Right lung (tissue), 10 donors: ENCODE measurements around the gene CD99. TPM values are rescaled to one million over a fixed set of nuclear protein-coding genes. Genes with fewer than 3 reads are reported as not detected.

ENCODE experiments used
- DNase-seq, 2 donors: peaks; one replicate each; pipeline ENCODE4 v3.0.0-alpha.2; 2013
- long read RNA-seq, 8 donors: transcript quantifications; one replicate each; lab custom pipeline, GENCODE V29; 2026
- polyA plus RNA-seq, 5 donors: library from polyadenylated mRNA; unstranded; fragments of 120-200 nt; gene quantifications; one replicate each; pipeline versions ENCODE4 v1.2.1 to v1.2.3, GENCODE V29; 2013; ENCODE audit warnings: inconsistent platforms in 1 of 5, low replicate concordance in 1 of 5; ENCODE audit not compliant: insufficient read length in 5 of 5, insufficient read depth in 1 of 5

Gene CD99
- 100 to 1,000 TPM; 172 to 298 (median 227) TPM for polyA plus RNA-seq
- long read RNA-seq, donor 1, transcript CD99-205 (10 exons, 1,291 nt), result major isoform, 118 of 202 reads
- long read RNA-seq, donor 1, transcript CD99-212 (10 exons, 1,089 nt), result minor isoform, 15 of 202 reads
- long read RNA-seq, donor 1, transcript CD99-214 (2 exons, 1,278 nt), result minor isoform, 6 of 202 reads
- long read RNA-seq, donor 1, transcript CD99-215 (3 exons, 583 nt), result minor isoform, 10 of 202 reads
- long read RNA-seq, donor 1, partial matches to known transcripts, result 37 of 202 reads
- long read RNA-seq, donor 1, other reads (novel, unspliced or antisense), result 9 of 202 reads
- long read RNA-seq, donor 2, transcript CD99-205 (10 exons, 1,291 nt), result major isoform, 109 of 136 reads
- long read RNA-seq, donor 2, transcript CD99-212 (10 exons, 1,089 nt), result minor isoform, 13 of 136 reads
- long read RNA-seq, donor 2, partial matches to known transcripts, result 7 of 136 reads
- long read RNA-seq, donor 2, other reads (novel, unspliced or antisense), result 0 of 136 reads
- long read RNA-seq, donor 3, transcript CD99-212 (10 exons, 1,089 nt), result minor isoform, 9 of 182 reads
- long read RNA-seq, donor 3, transcript CD99-205 (10 exons, 1,291 nt), result major isoform, 77 of 182 reads
- long read RNA-seq, donor 3, partial matches to known transcripts, result 89 of 182 reads
- long read RNA-seq, donor 3, other reads (novel, unspliced or antisense), result 0 of 182 reads
- long read RNA-seq, donor 4, transcript CD99-205 (10 exons, 1,291 nt), result major isoform, 41 of 58 reads
- long read RNA-seq, donor 4, partial matches to known transcripts, result 6 of 58 reads
- long read RNA-seq, donor 4, other reads (novel, unspliced or antisense), result 0 of 58 reads
- long read RNA-seq, donor 5, transcript CD99-215 (3 exons, 583 nt), result minor isoform, 6 of 233 reads
- long read RNA-seq, donor 5, transcript CD99-212 (10 exons, 1,089 nt), result minor isoform, 15 of 233 reads
- long read RNA-seq, donor 5, transcript CD99-205 (10 exons, 1,291 nt), result major isoform, 156 of 233 reads
- long read RNA-seq, donor 5, partial matches to known transcripts, result 39 of 233 reads
- long read RNA-seq, donor 5, other reads (novel, unspliced or antisense), result 6 of 233 reads
- long read RNA-seq, donor 6, transcript CD99-215 (3 exons, 583 nt), result minor isoform, 5 of 136 reads
- long read RNA-seq, donor 6, transcript CD99-212 (10 exons, 1,089 nt), result minor isoform, 10 of 136 reads
- long read RNA-seq, donor 6, transcript CD99-205 (10 exons, 1,291 nt), result major isoform, 97 of 136 reads
- long read RNA-seq, donor 6, partial matches to known transcripts, result 18 of 136 reads
- long read RNA-seq, donor 6, other reads (novel, unspliced or antisense), result 0 of 136 reads
- long read RNA-seq, donor 7, transcript CD99-205 (10 exons, 1,291 nt), result major isoform, 56 of 75 reads
- long read RNA-seq, donor 7, transcript CD99-212 (10 exons, 1,089 nt), result minor isoform, 8 of 75 reads
- long read RNA-seq, donor 7, partial matches to known transcripts, result 6 of 75 reads
- long read RNA-seq, donor 7, other reads (novel, unspliced or antisense), result 0 of 75 reads
- long read RNA-seq, donor 8, transcript CD99-205 (10 exons, 1,291 nt), result major isoform, 24 of 68 reads
- long read RNA-seq, donor 8, partial matches to known transcripts, result 38 of 68 reads
- long read RNA-seq, donor 8, other reads (novel, unspliced or antisense), result 0 of 68 reads

DNA sequence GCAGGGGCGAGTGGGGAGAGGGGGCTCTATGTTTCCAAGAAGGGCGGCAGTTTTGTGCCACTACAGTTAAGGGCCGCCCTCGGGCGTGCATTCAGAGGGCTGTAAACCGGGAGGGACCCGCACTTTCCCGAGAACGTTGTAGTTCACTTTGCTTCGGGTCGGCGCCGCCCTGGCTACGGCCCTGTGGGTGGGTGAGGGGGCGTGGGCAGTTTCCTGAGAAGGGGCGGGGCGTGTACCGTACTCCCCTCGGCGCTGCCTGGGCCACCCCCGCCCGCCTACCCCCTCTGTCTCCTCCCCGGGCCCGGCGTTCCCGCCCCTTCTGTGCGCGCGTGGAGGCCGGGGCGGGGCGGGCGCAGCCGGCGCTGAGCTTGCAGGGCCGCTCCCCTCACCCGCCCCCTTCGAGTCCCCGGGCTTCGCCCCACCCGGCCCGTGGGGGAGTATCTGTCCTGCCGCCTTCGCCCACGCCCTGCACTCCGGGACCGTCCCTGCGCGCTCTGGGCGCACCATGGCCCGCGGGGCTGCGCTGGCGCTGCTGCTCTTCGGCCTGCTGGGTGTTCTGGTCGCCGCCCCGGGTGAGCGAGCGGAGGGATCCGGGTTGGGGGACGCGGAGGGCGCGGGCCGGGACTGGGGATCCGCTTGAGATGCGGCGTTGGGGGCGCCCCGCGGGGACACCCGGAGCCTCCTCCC lies at the start of gene CD99:
Gene CD99 (plus strand): TSS at position 440 of the 687 bp plus-strand sequence. CDS start 66 bp downstream, at position 506.
- DNase-seq, result peak; percentile 88

DNA sequence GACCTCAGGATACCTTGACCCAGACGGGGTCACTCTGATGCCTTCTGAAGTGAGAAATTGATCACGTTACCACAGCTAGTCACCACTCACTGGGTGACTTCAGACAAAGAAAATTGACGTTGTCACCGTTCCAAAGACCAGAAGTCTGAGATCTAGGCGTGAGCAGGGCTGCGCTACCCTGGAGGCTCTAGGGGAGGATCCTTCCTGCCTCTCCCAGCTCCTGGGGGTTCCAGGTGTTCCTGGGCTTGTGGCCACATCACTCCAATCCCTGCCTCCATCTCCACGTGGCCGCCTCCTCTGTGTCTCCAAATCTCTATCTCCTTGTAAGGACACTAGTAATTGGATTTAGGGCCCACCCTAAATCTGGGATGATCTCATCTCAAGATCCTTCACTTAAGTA lies 48.9 kb upstream of the CD99 start:
- no peak for DNase-seq

DNA sequence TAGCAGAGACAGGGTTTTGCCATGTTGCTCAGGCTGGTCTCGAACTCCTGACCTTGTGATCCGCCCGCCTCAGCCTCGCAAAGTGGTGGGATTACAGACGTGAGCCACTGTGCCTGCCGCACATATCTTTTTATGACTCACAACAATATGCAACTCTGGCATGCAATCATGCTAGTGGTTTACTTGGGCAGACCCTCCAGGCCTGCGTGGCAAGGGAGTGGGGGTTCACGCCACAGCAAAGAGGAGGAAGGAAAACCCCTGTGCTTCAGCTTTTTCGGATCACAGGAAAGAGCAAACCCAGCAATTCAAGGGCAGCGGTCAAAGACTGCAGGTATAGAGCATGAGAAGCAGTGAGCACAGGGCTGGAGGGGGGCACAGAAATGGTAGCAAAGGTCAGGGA lies 48.3 kb upstream of the CD99 start:
- DNase-seq, result no peak

GRCh38 chrX:2643880-2644279 lies 47.2 kb upstream of the CD99 start:
- DNase-seq, result no peak

DNA sequence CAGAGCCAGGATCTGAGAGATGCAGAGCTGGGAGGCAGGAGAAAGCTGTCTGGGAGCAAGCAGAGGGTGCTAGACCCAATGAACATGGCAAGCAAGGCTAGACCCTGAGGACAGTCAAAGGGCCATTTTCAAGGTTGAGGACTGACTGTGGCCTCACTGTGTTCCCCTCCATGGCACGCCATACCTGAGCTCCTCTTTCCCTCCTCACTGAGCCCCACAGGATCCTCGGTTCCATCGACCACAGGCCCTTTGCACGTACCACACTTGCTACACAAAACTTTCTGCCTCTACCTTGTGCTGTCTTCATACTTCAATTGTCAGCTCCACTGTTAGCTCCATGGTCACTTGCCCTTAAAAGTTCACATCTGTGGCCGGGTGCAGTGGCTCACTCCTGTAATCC lies 45.5 kb upstream of the CD99 start:
- no peak for DNase-seq

DNA sequence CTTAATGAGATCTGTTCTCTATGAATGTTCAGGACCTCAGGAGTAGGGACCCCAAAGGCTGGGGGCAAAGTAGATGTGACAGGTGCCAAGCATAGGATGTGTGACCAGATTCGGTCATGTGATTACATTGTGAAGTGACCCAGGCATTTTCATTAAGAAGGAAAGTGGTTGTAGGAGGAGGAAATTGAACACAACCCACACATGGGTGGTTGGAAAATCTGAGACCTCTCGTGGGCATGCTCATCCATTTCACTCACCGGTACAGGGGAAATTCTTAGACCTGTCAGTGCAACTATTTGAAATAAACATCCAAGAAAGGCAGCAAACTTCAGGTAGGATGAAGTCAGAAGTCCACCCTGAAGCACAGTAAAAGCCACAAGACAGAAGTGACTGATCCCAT lies 43.5 kb upstream of the CD99 start:
- DNase-seq, result no peak

DNA sequence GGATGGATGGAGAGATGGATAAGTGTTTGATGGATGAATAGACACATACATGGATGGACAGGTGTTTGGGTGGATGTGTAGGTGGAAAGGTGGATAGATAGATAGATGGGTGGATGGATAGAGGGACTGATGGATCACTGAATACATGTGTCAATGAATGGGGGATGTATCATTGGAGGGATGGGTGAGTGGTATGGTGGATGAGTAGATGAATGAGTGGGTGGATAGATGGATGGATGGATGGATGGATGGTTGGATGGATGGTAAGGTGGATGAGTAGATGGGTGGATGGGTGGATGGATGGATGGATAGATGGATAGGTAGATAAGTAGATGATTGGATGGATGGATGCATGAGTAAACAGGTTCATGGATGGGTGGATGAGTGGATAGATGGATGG lies 41.1 kb upstream of the CD99 start:
- DNase-seq, result no peak

DNA sequence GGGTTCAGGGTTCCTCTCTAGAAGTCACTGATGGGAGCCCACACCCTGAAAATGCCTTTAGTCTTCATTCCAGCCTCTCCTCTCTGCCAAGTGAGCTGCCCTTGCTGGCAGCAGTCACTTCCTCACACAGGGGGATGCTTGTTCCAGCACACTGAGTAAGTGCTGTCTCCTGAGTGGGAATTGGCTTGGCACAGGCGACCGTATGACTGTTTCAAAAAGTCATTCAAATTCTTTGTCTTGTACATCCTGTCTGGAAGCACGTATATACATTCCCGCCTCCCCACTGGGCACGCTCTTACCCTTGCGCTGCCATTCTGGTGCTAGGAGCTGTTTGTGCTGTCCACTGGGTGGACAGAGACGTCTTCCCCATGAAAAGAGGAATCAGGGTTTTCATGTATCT lies 40.2 kb upstream of the CD99 start:
- DNase-seq, result no peak

- DNase-seq, result no peak
Measured at GRCh38 chrX:2652106-2652505, 39.0 kb upstream of the CD99 start.

GRCh38 chrX:2654436-2655340 lies 36.4 kb upstream of the CD99 start:
- no peak for DNase-seq

DNA sequence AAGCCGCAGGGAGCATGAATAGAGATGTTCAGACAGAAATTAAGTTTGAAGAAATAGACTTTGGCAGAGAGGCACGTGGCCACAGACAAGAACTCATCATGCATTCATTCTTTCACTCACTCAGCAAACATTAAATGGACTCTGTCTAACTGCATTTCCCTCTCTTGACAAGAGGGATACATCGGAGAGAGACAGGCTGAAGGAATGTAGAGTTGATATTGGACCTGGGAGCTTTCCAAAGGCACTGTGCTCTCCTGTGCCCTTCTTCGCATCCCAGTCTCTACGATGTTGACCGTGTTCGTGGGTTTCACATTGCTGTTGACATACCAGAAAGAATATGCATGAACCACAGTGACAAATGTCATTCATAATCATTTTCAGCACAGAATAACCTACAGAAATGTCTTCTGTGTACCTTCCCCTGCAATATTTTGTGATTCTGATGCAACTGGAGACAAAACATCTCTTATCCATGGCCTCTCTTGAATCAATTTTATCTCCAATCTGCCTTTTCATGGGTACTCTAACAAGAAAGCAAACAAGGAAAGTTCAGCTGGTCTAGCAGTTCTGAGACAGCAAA lies 34.7 kb upstream of the CD99 start:
- DNase-seq, result no peak

DNA sequence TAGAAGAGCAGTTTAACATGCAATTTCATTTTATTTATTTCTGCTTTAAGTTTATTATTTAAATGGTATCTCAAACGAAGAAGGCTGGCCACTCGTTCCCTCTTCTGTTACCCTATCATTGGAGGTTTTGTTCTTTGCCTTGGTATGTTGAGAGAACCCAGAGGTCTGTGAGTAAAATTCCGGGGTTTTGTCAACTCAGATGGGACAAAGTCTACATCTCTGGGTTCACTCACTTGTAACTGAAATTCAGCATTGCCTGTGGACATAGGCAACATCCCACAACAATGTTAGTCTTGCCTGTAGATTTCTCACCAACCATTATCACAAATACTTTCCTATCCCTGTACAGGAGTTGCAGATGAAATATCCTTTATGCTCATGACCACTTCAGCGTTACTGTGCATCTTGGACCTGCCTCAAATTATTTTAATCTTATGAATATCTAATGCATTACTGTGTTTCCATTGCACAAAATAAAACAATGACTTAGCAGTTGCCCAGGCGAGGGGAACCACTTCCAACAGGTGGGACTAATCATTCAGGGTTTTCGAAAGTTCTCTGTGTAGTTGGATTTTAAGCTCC lies 33.5 kb upstream of the CD99 start:
- no peak for DNase-seq

- DNase-seq, result no peak
Measured at GRCh38 chrX:2658585-2659292, 32.4 kb upstream of the CD99 start.

DNA sequence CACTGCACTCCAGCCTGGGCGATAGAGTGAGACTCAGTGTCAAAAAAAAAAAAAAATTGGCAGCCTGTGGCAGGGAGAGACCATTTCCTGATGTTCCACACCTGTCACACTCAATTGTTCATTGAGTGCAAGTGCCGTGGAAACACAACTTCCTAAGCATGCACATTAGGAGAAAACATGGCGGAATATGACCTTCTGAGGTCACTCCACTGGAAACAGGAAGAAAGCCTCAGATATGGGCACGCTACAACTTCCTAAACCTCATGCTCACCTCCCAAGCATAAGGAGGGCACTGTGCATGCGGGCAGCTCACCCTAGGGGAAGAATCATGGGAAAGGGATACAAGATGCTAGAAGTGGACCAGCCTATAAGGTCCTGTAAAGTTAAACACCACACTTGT lies 28.5 kb upstream of the CD99 start:
- no peak for DNase-seq

DNA sequence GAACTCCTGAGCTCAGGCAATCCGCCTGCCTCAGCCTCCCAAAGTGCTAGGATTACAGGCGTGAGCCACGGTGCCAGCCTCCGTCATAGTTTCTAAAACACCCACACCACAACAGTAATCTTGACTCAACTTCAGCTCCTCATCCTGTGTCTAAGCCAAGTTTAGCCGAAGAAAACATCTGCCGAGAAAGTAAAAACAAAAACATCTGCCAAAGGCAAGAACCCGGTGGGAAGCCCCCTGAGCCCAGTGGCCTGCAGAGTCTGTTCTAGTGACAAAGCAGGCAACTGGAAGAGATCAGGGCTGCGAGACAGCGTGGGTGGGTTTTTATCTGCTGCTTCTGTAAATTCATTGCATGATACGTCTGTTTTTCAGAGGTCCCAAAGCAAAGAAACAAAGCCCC lies 26.6 kb upstream of the CD99 start:
- DNase-seq, result peak; percentile 43 to 46

GRCh38 chrX:2665387-2666304 lies 25.4 kb upstream of the CD99 start:
- DNase-seq, result no peak

DNA sequence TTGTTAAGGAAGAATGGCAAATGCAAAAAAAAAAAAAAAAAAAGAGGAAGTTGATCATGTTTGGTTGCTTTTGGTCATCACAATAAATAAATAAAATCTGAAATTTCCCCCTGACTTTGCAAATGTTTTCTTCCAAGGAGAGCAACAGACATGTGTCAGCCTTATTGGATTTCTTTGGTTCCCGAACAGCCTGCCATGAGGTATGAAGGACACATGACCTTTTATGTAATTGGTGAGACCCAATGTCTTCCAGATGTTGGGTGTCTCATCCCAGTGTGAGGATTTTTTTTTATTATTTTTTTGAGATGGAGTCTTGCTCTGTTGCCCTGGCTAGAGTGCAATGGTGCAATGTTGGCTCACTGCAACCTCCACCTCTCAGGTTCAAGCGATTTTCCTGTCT lies 24.6 kb upstream of the CD99 start:
- no peak for DNase-seq
